ENCODE results near the gene LEPR. TPM values are rescaled to one million over a fixed set of nuclear protein-coding genes. Genes with fewer than 3 reads are reported as not detected.
"Not testable (repeated sequence)": the region's sequence is repeated elsewhere in the genome, so short reads cannot be mapped to it uniquely, and the experiment has no call there.

LEPR gene
- total RNA-seq, 1 donor from 2014 or later, result 3.0 TPM

DNA sequence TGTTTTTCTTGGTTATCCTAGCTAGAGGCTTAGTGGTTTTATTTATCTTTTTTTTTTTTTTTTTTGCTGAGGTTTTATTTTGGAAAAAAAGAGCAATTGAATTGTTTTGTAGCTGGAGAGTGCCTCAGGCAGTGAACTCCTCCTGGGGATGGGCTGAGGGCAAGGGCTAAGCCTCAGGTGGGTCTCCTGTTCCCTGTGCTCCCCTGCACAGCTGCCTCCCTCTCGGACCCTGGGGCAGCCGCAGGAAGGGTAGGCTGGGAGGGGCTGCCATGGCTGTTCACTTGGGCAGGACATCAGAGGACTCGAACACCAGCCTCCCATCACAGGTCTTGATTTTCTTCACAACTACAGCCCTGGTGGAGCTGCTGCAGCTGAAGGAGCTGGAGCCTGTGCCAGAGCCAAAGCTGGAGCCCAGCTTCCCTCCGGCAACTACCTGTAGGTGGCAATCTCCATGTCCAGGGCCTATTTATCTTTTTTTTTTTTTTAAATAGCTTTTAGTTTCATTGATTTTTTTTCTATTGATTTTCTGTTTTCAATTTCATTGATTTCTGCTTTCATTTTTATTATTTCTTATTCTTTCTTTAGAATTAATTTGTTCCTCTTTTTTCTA is 28.9 kb downstream of the LEPR start:
- no peaks in the 10 kb centered on the region for H3K9me3 Mint-ChIP-seq (ENCODE audit: low read depth)
- TF ChIP-seq, protein P1, sequence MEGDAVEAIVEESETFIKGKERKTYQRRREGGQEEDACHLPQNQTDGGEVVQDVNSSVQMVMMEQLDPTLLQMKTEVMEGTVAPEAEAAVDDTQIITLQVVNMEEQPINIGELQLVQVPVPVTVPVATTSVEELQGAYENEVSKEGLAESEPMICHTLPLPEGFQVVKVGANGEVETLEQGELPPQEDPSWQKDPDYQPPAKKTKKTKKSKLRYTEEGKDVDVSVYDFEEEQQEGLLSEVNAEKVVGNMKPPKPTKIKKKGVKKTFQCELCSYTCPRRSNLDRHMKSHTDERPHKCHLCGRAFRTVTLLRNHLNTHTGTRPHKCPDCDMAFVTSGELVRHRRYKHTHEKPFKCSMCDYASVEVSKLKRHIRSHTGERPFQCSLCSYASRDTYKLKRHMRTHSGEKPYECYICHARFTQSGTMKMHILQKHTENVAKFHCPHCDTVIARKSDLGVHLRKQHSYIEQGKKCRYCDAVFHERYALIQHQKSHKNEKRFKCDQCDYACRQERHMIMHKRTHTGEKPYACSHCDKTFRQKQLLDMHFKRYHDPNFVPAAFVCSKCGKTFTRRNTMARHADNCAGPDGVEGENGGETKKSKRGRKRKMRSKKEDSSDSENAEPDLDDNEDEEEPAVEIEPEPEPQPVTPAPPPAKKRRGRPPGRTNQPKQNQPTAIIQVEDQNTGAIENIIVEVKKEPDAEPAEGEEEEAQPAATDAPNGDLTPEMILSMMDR (IDR thresholded peaks at IDR 0.05; ENCODE audit: unreplicated experiment), result peak; percentile 22
- no peaks in the 10 kb centered on the region for H3K27me3 Mint-ChIP-seq
- no peak for DNase-seq (ENCODE audit: low spot score, unreplicated experiment)
- H3K27ac Mint-ChIP-seq, result no peak overlapping the region
- H3K4me3 Mint-ChIP-seq (ENCODE audit: low read depth), result no peak overlapping the region
- H3K4me1 Mint-ChIP-seq (ENCODE audit: low read depth), result no peaks in the 10 kb centered on the region
- no peaks in the 10 kb centered on the region for H3K36me3 Mint-ChIP-seq (ENCODE audit: insufficient read depth)

DNA sequence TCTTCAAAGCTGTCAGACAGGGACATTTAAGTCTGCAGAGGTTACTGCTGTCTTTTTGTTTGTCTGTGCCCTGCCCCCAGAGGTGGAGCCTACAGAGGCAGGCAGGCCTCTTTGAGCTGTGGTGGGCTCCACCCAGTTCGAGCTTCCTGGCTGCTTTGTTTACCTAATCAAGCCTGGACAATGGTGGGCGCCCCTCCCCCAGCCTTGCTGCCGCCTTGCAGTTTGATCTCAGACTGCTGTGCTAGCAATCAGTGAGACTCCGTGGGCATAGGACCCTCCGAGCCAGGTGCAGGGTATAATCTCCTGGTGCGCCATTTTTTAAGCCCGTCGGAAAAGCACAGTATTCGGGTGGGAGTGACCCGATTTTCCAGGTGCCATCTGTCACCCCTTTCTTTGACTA is 35.2 kb downstream of the LEPR start:
- H3K4me3 Mint-ChIP-seq (ENCODE audit: low read depth); H3K27ac Mint-ChIP-seq; H3K36me3 Mint-ChIP-seq (ENCODE audit: insufficient read depth); DNase-seq (ENCODE audit: low spot score, unreplicated experiment); H3K4me1 Mint-ChIP-seq (ENCODE audit: low read depth); H3K27me3 Mint-ChIP-seq: not testable (repeated sequence)
- H3K9me3 Mint-ChIP-seq (ENCODE audit: low read depth), result peaks cover 13% of the 10 kb centered on the region

DNA sequence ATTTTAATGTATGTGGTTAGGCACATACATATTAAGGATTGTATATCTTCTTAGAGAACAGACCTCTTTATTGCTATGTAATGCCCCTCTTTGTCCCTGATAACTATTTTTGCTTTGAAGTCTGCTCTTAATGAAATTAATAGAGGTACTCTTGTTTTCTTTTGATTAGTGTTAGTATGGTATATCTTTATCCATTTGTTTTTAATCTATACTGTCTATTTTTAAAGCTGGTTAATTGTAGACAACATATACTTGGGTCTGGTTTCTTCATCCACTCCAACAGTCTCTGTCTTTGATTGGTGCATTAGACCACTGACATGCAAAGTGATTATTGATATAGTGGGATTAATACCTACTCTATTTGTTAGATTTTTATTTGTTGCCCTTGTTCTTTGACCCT is 36.0 kb downstream of the LEPR start:
- H3K9me3 Mint-ChIP-seq (ENCODE audit: low read depth), result peaks cover 13% of the 10 kb centered on the region
- DNase-seq (ENCODE audit: low spot score, unreplicated experiment), result no peak
- H3K4me3 Mint-ChIP-seq (ENCODE audit: low read depth), result no peak overlapping the region
- TF ChIP-seq, protein P1 (IDR thresholded peaks at IDR 0.05; ENCODE audit: unreplicated experiment), result no peak
- no peak overlapping the region for H3K27ac Mint-ChIP-seq
- no peaks in the 10 kb centered on the region for H3K4me1 Mint-ChIP-seq (ENCODE audit: low read depth)
- H3K27me3 Mint-ChIP-seq, result no peaks in the 10 kb centered on the region
- peaks cover 5% of the 10 kb centered on the region for H3K36me3 Mint-ChIP-seq (ENCODE audit: insufficient read depth)

DNA sequence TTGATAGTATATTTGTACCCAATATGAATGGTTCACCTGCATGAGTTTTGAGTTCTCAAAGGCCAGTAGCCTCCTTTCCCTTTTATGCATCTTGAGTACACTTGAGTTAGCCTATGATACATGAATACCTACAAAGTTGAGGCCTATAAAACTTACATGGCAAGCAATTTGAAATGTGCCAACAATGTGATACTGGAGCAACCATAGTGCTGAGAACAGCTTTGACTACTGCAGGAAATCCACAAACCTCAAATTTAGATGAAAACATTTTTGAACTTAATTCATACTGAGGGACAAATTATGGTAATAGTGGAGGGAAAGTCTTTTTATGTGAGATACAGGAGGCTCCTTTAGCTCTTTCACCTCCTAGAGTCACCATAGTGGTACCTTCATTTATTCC is 37.4 kb downstream of the LEPR start:
- no peaks in the 10 kb centered on the region for H3K4me1 Mint-ChIP-seq (ENCODE audit: low read depth)
- no peak for DNase-seq (ENCODE audit: low spot score, unreplicated experiment)
- H3K9me3 Mint-ChIP-seq (ENCODE audit: low read depth), result peaks cover 13% of the 10 kb centered on the region
- H3K36me3 Mint-ChIP-seq (ENCODE audit: insufficient read depth), result peaks cover 5% of the 10 kb centered on the region
- no peak overlapping the region for H3K27ac Mint-ChIP-seq
- no peaks in the 10 kb centered on the region for H3K27me3 Mint-ChIP-seq
- no peak overlapping the region for H3K4me3 Mint-ChIP-seq (ENCODE audit: low read depth)
- TF ChIP-seq, protein P1 (IDR thresholded peaks at IDR 0.05; ENCODE audit: unreplicated experiment), result no peak

DNA sequence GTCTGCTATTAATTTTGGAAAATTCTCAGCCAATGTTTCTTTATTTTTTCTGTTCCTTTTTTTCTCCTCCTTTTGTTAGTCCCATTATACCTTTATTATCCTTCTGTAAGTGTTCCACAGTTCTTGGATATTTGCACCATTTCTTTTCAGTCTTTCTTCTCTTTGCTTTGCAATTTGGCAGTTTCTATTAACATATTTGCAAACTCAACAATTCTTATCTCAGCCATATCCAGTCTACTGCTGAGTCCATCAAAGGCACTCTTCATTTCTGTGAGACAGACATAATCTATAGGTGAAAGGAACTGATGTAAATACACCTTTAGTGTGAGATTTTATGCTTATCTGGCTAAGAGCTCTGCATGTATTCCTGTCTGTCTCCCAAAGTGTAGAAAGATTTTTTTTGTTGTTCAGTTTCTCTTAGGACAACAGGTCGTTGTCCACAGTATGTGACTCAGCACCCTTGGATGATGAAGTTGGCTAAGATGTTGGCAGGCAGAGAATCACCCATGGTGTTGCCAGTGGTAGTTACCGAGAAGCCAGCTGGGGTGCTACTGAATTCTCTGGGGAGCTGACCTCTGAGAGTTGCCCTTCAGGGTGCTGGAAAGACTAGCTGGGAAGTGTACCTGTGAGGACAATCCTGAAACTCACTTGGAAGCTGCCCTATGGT is 38.4 kb downstream of the LEPR start:
- H3K27ac Mint-ChIP-seq, result no peak overlapping the region
- H3K9me3 Mint-ChIP-seq (ENCODE audit: low read depth), result peaks cover 18% of the 10 kb centered on the region
- TF ChIP-seq, protein P1 (IDR thresholded peaks at IDR 0.05; ENCODE audit: unreplicated experiment), result no peak
- no peak overlapping the region for H3K4me3 Mint-ChIP-seq (ENCODE audit: low read depth)
- H3K27me3 Mint-ChIP-seq, result no peaks in the 10 kb centered on the region
- no peak for DNase-seq (ENCODE audit: low spot score, unreplicated experiment)
- H3K36me3 Mint-ChIP-seq (ENCODE audit: insufficient read depth), result peaks cover 5% of the 10 kb centered on the region
- no peaks in the 10 kb centered on the region for H3K4me1 Mint-ChIP-seq (ENCODE audit: low read depth)

DNA sequence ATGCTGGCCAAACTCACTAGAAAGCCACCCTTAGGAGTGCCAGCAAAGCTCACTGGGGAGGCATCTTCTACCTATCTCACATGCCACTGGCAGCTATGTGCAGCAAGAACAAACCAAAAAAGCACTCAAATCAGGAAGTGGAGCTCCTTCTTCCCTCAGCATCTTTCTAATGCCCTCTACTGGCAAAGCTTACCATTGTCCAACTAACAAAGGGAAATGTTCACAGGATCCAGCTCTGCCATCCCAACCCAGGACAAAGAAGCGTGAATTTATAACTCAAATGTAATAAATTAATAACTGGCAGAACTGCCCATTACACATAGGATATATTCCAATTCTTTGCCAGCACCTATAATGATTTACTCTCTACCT is 38.9 kb downstream of the LEPR start:
- DNase-seq (ENCODE audit: low spot score, unreplicated experiment), result no peak
- H3K4me3 Mint-ChIP-seq (ENCODE audit: low read depth), result no peak overlapping the region
- H3K9me3 Mint-ChIP-seq (ENCODE audit: low read depth), result peaks cover 18% of the 10 kb centered on the region
- no peak overlapping the region for H3K27ac Mint-ChIP-seq
- H3K4me1 Mint-ChIP-seq (ENCODE audit: low read depth), result no peaks in the 10 kb centered on the region
- peaks cover 5% of the 10 kb centered on the region for H3K36me3 Mint-ChIP-seq (ENCODE audit: insufficient read depth)
- H3K27me3 Mint-ChIP-seq, result no peaks in the 10 kb centered on the region
- TF ChIP-seq, protein P1 (IDR thresholded peaks at IDR 0.05; ENCODE audit: unreplicated experiment), result peak; percentile 49

DNA sequence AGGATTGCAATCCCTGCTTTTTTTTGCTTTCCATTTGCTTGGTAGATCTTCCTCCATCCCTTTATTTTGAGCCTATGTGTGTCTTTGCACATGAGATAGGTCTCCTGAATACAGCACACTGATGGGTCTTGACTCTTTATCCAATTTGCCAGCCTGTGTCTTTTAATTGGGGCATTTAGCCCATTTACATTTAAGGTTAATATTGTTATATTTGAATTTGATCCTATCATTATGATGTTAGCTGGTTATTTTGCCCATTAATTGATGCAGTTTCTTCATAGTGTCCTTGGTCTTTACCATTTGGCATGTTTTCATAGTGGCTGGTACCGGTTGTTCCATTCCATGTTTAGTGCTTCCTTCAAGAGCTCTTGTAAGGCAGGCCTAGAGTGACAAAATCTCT is 45.4 kb downstream of the LEPR start:
- not testable (repeated sequence) for DNase-seq (ENCODE audit: low spot score, unreplicated experiment); H3K27me3 Mint-ChIP-seq; H3K36me3 Mint-ChIP-seq (ENCODE audit: insufficient read depth); H3K4me3 Mint-ChIP-seq (ENCODE audit: low read depth); H3K27ac Mint-ChIP-seq
- H3K9me3 Mint-ChIP-seq (ENCODE audit: low read depth), result peaks cover 24% of the 10 kb centered on the region
- peaks cover 15% of the 10 kb centered on the region for H3K4me1 Mint-ChIP-seq (ENCODE audit: low read depth)

All from progenitor cell of endocrine pancreas (in vitro differentiated cells).